ENCODE data around the gene TERT. TPM values are rescaled to one million over a fixed set of nuclear protein-coding genes. Genes with fewer than 3 reads are reported as not detected.

TERT gene
- total RNA-seq, 1 experiment from 2014 or later: 6.1 TPM

GRCh38 chr5:1203968-1204692, 90.7 kb downstream of the TERT start:
- H3K4me3 ChIP-seq (ENCODE audit: low read depth, low read length): no peak overlapping the region
- TF ChIP-seq, protein P1, sequence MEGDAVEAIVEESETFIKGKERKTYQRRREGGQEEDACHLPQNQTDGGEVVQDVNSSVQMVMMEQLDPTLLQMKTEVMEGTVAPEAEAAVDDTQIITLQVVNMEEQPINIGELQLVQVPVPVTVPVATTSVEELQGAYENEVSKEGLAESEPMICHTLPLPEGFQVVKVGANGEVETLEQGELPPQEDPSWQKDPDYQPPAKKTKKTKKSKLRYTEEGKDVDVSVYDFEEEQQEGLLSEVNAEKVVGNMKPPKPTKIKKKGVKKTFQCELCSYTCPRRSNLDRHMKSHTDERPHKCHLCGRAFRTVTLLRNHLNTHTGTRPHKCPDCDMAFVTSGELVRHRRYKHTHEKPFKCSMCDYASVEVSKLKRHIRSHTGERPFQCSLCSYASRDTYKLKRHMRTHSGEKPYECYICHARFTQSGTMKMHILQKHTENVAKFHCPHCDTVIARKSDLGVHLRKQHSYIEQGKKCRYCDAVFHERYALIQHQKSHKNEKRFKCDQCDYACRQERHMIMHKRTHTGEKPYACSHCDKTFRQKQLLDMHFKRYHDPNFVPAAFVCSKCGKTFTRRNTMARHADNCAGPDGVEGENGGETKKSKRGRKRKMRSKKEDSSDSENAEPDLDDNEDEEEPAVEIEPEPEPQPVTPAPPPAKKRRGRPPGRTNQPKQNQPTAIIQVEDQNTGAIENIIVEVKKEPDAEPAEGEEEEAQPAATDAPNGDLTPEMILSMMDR (IDR thresholded peaks at IDR 0.05; ENCODE audit: insufficient read depth in 1 of 2, low read depth in 1 of 2, low read length in 1 of 2, severe bottlenecking in 1 of 2, unreplicated experiment in 1 of 2): no peak
- no peaks in the 10 kb centered on the region for H3K27me3 ChIP-seq (replicated peaks; ENCODE audit: control insufficient read depth, insufficient read depth, low read length)
- H3K4me1 ChIP-seq: peaks cover 50% of the 10 kb centered on the region
- ChIA-PET POLR2A (interaction anchor here (0.9 kb wide), 1 partner anchor 26 kb away, joined by 6 read pairs; no protein-coding TSS in a partner anchor), CTCF (interaction anchor here (0.5 to 2.1 kb wide), 14 partner anchors 12 to 441 kb away, joined by 3 to 36 read pairs (median 6); no protein-coding TSS in a partner anchor)
- no peaks in the 10 kb centered on the region for H3K9me3 ChIP-seq
- Mint-ChIP-seq H3K27ac (ENCODE audit: unreplicated experiment) (no peak overlapping the region), H3K36me3 (ENCODE audit: insufficient read depth, unreplicated experiment) (no peaks in the 10 kb centered on the region), H3K4me3 (ENCODE audit: unreplicated experiment) (no peak overlapping the region), H3K9me3 (ENCODE audit: unreplicated experiment) (no peaks in the 10 kb centered on the region), H3K4me1 (ENCODE audit: low read depth, unreplicated experiment) (no peaks in the 10 kb centered on the region), H3K27me3 (ENCODE audit: insufficient read depth, unreplicated experiment) (no peaks in the 10 kb centered on the region)
- H3K36me3 ChIP-seq (ENCODE audit: control insufficient read depth, insufficient read depth, low read length): no peaks in the 10 kb centered on the region
- no TSS peak for BruUV-seq (replicated peaks)
- intact Hi-C loops (cut with micrococcal nuclease; ENCODE audit: unreplicated experiment): loop anchor here (1.0 to 2.0 kb wide), 3 partner anchors 22 to 41 kb away; no protein-coding TSS in a partner anchor
- no peak for DNase-seq

- ChIA-PET CTCF (no interaction called here), POLR2A (no interaction called here)
- no peaks in the 10 kb centered on the region for H3K27me3 ChIP-seq (replicated peaks; ENCODE audit: control insufficient read depth, insufficient read depth, low read length)
- intact Hi-C loops (cut with micrococcal nuclease; ENCODE audit: unreplicated experiment): no loop called here
- no peak for DNase-seq
- Mint-ChIP-seq H3K9me3 (ENCODE audit: unreplicated experiment) (no peaks in the 10 kb centered on the region), H3K4me3 (ENCODE audit: unreplicated experiment) (no peak overlapping the region), H3K27me3 (ENCODE audit: insufficient read depth, unreplicated experiment) (no peaks in the 10 kb centered on the region), H3K36me3 (ENCODE audit: insufficient read depth, unreplicated experiment) (no peaks in the 10 kb centered on the region), H3K4me1 (ENCODE audit: low read depth, unreplicated experiment) (no peaks in the 10 kb centered on the region), H3K27ac (ENCODE audit: unreplicated experiment) (no peak overlapping the region)
- peaks cover 57% of the 10 kb centered on the region for H3K4me1 ChIP-seq
- no peaks in the 10 kb centered on the region for H3K9me3 ChIP-seq
- BruUV-seq (replicated peaks): no TSS peak
- no peak overlapping the region for H3K4me3 ChIP-seq (ENCODE audit: low read depth, low read length)
- TF ChIP-seq, protein P1 (IDR thresholded peaks at IDR 0.05; ENCODE audit: insufficient read depth in 1 of 2, low read depth in 1 of 2, low read length in 1 of 2, severe bottlenecking in 1 of 2, unreplicated experiment in 1 of 2): no peak
- H3K36me3 ChIP-seq (ENCODE audit: control insufficient read depth, insufficient read depth, low read length): no peaks in the 10 kb centered on the region
Observed at GRCh38 chr5:1203311-1203967, 91.4 kb downstream of the TERT start.

Small RNA genes lying within 50 kb of the gene (microRNA-seq; reads per million reads assigned to microRNA genes)
- not detected for gene MIR4457

Other genes with a start within 250 kb of the TERT start
- 41.7 and 42.0 TPM in 2 replicates for gene SLC12A7, start 183.0 kb downstream of the TERT start, total RNA-seq (2022)
- gene SLC6A19, start 93.5 kb downstream of the TERT start, total RNA-seq (2022): 0.29 and 0.32 TPM in 2 replicates
- not detected in 2 replicates for gene SLC6A18, start 69.7 kb downstream of the TERT start, total RNA-seq (2022)
- gene CLPTM1L, start 50.0 kb upstream of the TERT start, total RNA-seq (2022): 114 and 122 TPM in 2 replicates
- not detected in 2 replicates for gene SLC6A3, start 150.4 kb upstream of the TERT start, total RNA-seq (2022)
- gene LPCAT1, start 228.9 kb upstream of the TERT start, total RNA-seq (2022): 49.3 and 52.8 TPM in 2 replicates

All from Caco-2 (cell line).